ENCODE results near the gene DYNC1H1.

DNA sequence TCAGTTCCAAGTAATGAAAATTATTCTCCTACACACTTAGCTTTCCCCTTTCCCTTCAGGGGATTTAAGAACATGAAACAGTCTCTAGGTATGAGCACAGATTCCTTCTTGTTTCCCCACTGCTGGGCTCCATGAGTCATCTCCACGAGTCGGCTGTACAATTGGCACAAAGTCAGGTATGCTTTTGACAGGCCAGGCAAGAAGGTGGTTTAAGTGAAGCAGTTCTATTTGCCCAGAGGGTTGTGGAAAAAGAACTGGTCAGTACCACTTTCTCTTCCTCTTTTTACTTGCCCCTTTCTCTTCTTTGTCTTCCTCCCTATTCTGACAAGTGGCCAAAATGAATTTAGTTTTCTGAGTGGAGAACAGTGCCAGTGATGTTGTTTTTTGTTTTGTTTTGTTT, 16.3 kb downstream of the DYNC1H1 start:
- TF ChIP-seq CTCF (IDR thresholded peaks at IDR 0.05; ENCODE audit: insufficient read depth, low read depth, low read length) (no peak), EZH2 (IDR thresholded peaks at IDR 0.05; ENCODE audit: insufficient read depth, low read length) (no peak)

Measured in astrocyte (in vitro differentiated cells and primary cell).